HG03064 (cell line): Measurements from ENCODE around the gene SLC25A29.
A peak's percentile ranks its signal among the peaks of the same experiment; 100 is the strongest.
"Not testable (repeated sequence)": the region's sequence is repeated elsewhere in the genome, so short reads cannot be mapped to it uniquely, and the experiment has no call there.

Experiments
- ATAC-seq: cut with Tn5 transposase; IDR thresholded peaks from one replicate; pipeline ENCODE4 v1.9.1; 2021; ENCODE audit warnings: low read depth; ENCODE audit not compliant: unreplicated experiment

The SLC25A29 gene

GRCh38 chr14:100306101-100306997 is at the start of gene SLC25A29:
Gene SLC25A29 (minus strand): TSS chr14:100306444. CDS start chr14:100306232, 212 bp downstream.
- peak; percentile 73 for ATAC-seq

- no peak for ATAC-seq
Observed at GRCh38 chr14:100350986-100351385, 44.7 kb upstream of the SLC25A29 start.

GRCh38 chr14:100350276-100350926 is 44.2 kb upstream of the SLC25A29 start:
- ATAC-seq: no peak

- ATAC-seq: no peak
Observed at GRCh38 chr14:100348784-100349685, 42.8 kb upstream of the SLC25A29 start.

GRCh38 chr14:100348253-100348729 is 42.0 kb upstream of the SLC25A29 start:
- ATAC-seq: no peak

- no peak for ATAC-seq
Observed at GRCh38 chr14:100346306-100347091, 40.3 kb upstream of the SLC25A29 start.

- no peak for ATAC-seq
Observed at GRCh38 chr14:100345711-100346110, 39.5 kb upstream of the SLC25A29 start.

- ATAC-seq: not testable (repeated sequence)
Observed at GRCh38 chr14:100344657-100345056, 38.4 kb upstream of the SLC25A29 start.

GRCh38 chr14:100342826-100343225 is 36.6 kb upstream of the SLC25A29 start:
- ATAC-seq: not testable (repeated sequence)

GRCh38 chr14:100342195-100342594 is 36.0 kb upstream of the SLC25A29 start:
- ATAC-seq: no peak

- ATAC-seq: no peak
Observed at GRCh38 chr14:100341301-100342031, 35.2 kb upstream of the SLC25A29 start.

- no peak for ATAC-seq
Observed at GRCh38 chr14:100340423-100340813, 34.2 kb upstream of the SLC25A29 start.

- no peak for ATAC-seq
Observed at GRCh38 chr14:100339766-100340422, 33.6 kb upstream of the SLC25A29 start.

- no peak for ATAC-seq
Observed at GRCh38 chr14:100336618-100337530, 30.6 kb upstream of the SLC25A29 start.

- ATAC-seq: no peak
Observed at GRCh38 chr14:100334904-100335303, 28.7 kb upstream of the SLC25A29 start.

GRCh38 chr14:100333827-100334226 is 27.6 kb upstream of the SLC25A29 start:
- ATAC-seq: no peak

GRCh38 chr14:100333311-100333710 is 27.1 kb upstream of the SLC25A29 start:
- ATAC-seq: no peak

- ATAC-seq: peak; percentile 79
Observed at GRCh38 chr14:100332797-100333196, 26.6 kb upstream of the SLC25A29 start.
